Fibroblast of lung (primary cell): ENCODE data around the gene DYSF.

Experiments
- EZH2 ChIP-seq: IDR thresholded peaks from 2 replicates; pipeline ENCODE4 v1.5.1; 2012; ENCODE audit warnings: low read length, control low read depth, mild to moderate bottlenecking; ENCODE audit errors: missing control alignments
- TF ChIP-seq, protein P1 (sequence below), 2 donors: IDR thresholded peaks in 1 of 2; conservative IDR thresholded peaks in 1 of 2; 1 replicate in 1 of 2; 2 replicates in 1 of 2; pipeline ENCODE4 v1.5.1; 2011 to 2012; ENCODE audit warnings: low read length in 2 of 2, control low read depth in 1 of 2, inconsistent platforms in 1 of 2, low read depth in 1 of 2, mild to moderate bottlenecking in 1 of 2

DNA sequence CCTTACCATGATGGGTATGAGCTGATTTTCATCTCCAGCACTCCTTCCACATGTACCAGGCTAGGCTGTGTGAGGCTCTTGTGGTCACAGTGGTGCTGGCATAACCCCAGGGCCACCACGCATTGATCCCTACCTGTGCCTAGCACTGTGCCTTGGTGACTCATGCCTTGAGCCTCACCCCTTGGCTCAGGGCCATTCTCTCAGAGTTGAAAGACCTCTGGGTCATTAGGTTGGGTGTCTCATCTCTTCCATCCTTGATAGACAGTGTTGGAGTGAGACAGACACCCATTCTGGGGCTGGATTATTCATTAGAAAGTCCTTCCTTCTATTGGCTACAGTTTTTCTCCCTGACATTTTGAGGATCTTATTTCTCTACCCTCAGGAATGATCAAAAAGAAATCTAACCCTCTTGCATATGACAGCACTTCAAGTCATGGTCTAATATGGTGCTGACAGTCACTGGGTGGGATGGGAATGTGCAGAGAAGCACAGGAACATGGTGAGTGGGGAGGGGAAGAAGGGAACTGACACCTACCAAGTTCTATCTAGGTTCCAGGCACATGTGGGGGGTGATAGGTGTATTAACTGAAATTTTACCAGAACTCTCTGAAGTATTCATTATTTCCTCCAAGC lies 41.3 kb downstream of the DYSF start:
- TF ChIP-seq EZH2 = no peak
- TF ChIP-seq, protein P1, sequence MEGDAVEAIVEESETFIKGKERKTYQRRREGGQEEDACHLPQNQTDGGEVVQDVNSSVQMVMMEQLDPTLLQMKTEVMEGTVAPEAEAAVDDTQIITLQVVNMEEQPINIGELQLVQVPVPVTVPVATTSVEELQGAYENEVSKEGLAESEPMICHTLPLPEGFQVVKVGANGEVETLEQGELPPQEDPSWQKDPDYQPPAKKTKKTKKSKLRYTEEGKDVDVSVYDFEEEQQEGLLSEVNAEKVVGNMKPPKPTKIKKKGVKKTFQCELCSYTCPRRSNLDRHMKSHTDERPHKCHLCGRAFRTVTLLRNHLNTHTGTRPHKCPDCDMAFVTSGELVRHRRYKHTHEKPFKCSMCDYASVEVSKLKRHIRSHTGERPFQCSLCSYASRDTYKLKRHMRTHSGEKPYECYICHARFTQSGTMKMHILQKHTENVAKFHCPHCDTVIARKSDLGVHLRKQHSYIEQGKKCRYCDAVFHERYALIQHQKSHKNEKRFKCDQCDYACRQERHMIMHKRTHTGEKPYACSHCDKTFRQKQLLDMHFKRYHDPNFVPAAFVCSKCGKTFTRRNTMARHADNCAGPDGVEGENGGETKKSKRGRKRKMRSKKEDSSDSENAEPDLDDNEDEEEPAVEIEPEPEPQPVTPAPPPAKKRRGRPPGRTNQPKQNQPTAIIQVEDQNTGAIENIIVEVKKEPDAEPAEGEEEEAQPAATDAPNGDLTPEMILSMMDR (conservative IDR thresholded peaks at IDR 0.05 in 1 of 2, IDR thresholded peaks at IDR 0.05 in 1 of 2; ENCODE audit: low read depth in 1 of 2, low read length in 2 of 2) = no peak
